Breast epithelium (tissue), 4 donors: ENCODE results near the gene LMTK3. TPM values are rescaled to one million over a fixed set of nuclear protein-coding genes. Genes with fewer than 3 reads are reported as not detected.

Source experiments
- DNase-seq, 2 donors: peaks; one replicate each; pipeline ENCODE4 v3.0.0-alpha.2; 2019; ENCODE audit warnings: low spot score in 2 of 2
- H3K27ac ChIP-seq, 2 donors: fragments of 200-600 bp; sonication (generic) in 1 of 2; one replicate each; pipeline ENCODE4 v1.5.1; 2016 to 2019; ENCODE audit warnings: mild to moderate bottlenecking in 1 of 2
- H3K27me3 ChIP-seq, 2 donors: fragments of 200-600 bp; sonication (generic) in 1 of 2; one replicate each; pipeline versions ENCODE4 v1.5.1 to v1.6.0; 2017 to 2019; ENCODE audit warnings: control low read depth in 1 of 2, mild to moderate bottlenecking in 1 of 2
- H3K36me3 ChIP-seq: fragments of 200-600 bp; one replicate; pipeline ENCODE4 v1.5.1; 2019
- H3K4me1 ChIP-seq, 2 donors: fragments of 200-600 bp; sonication (generic); one replicate each; pipeline ENCODE4 v1.5.1; 2016 to 2019; ENCODE audit warnings: control low read depth in 1 of 2
- H3K4me3 ChIP-seq, 3 donors: fragments of 200-600 bp; sonication (generic); 1 replicate in 2 of 3; 2 replicates in 1 of 3; pipeline ENCODE4 v1.5.1; 2016 to 2019; ENCODE audit warnings: mild to moderate bottlenecking in 3 of 3, moderate library complexity in 2 of 3
- H3K9me3 ChIP-seq, 2 donors: fragments of 200-600 bp; sonication (generic) in 1 of 2; one replicate each; pipeline ENCODE4 v1.5.1; 2016 to 2019; ENCODE audit warnings: control low read depth in 1 of 2
- CTCF ChIP-seq, 3 donors: fragments of 450-650 bp; IDR thresholded peaks; one replicate each; pipeline ENCODE4 v1.5.1; 2016 to 2017; ENCODE audit warnings: antibody characterized with exemption in 3 of 3, mild to moderate bottlenecking in 3 of 3, moderate library complexity in 3 of 3
- POLR2A ChIP-seq: fragments of 450-650 bp; IDR thresholded peaks from one replicate; pipeline ENCODE4 v1.6.1; 2016; ENCODE audit warnings: antibody characterized with exemption, mild to moderate bottlenecking, moderate library complexity
- POLR2AphosphoS5 ChIP-seq, 3 donors: sonication (generic); formaldehyde crosslinking; IDR thresholded peaks; one replicate each; pipeline ENCODE4 v1.6.1; 2017; ENCODE audit warnings: antibody characterized with exemption in 3 of 3
- intact Hi-C: fragments of 100-400 bp; cut with DNase I; formaldehyde crosslinking; loops from one replicate; pipeline ENCODE4 v1.15.1; 2023; ENCODE audit warnings: low total_unique reads
- total RNA-seq, 3 donors: library from RNA; depleted of rRNA; stranded (reverse); fragments of >200 nt; gene quantifications; one replicate each; pipeline ENCODE4 v1.1.0, GENCODE V29; 2016

Gene LMTK3
- total RNA-seq, 3 donors from 2014 or later = 1.3 to 2.9 TPM; not detected in 1

- H3K36me3 ChIP-seq = peaks cover 12% of the 10 kb centered on the region
- H3K27ac ChIP-seq = peak overlapping the region in 1 of 2 donors; percentile 88
- DNase-seq = no peak
- intact Hi-C loops = no loop called here
- H3K9me3 ChIP-seq = no peaks in the 10 kb centered on the region
- peaks cover 10 to 12% of the 10 kb centered on the region in 2 donors for H3K4me1 ChIP-seq
- TF ChIP-seq POLR2A = no peak
- TF ChIP-seq POLR2AphosphoS5 (IDR thresholded peaks at IDR 0.05) = no peak
- TF ChIP-seq CTCF (IDR thresholded peaks at IDR 0.05) = no peak
- peaks cover 0 to 3% of the 10 kb centered on the region in 2 donors for H3K27me3 ChIP-seq
- H3K4me3 ChIP-seq = peak overlapping the region; percentile 86 to 99 (median 99)
Measured at GRCh38 chr19:48446579-48446978, 65.1 kb downstream of the LMTK3 start.

GRCh38 chr19:48445606-48446481 lies 65.8 kb downstream of the LMTK3 start, which contains the start of gene GRWD1:
Gene GRWD1, plus strand, starts transcription at chr19:48445983. Its CDS starts 23 bp downstream, at chr19:48446006.
- DNase-seq = peak; percentile 87 to 94
- Histone ChIP-seq H3K36me3 (peaks cover 4% of the 10 kb centered on the region), H3K27ac (peak within 1 kb of the TSS; percentile 82 to 88), H3K4me1 (peaks cover 10 to 12% of the 10 kb centered on the region in 2 donors), H3K4me3 (peak within 1 kb of the TSS; percentile 86 to 99 (median 99)), H3K27me3 (peaks cover 0 to 3% of the 10 kb centered on the region in 2 donors), H3K9me3 (no peaks in the 10 kb centered on the region)
- TF ChIP-seq CTCF (IDR thresholded peaks at IDR 0.05) (peak in 1 of 3 donors; percentile 4), POLR2A (peak; percentile 50), POLR2AphosphoS5 (IDR thresholded peaks at IDR 0.05) (peak; percentile 80 to 94 (median 85))
- intact Hi-C loops = no loop called here

GRCh38 chr19:48445256-48445605 lies 66.4 kb downstream of the LMTK3 start:
- intact Hi-C loops = no loop called here
- no peaks in the 10 kb centered on the region for H3K9me3 ChIP-seq
- TF ChIP-seq CTCF (IDR thresholded peaks at IDR 0.05) (peak; percentile 40 to 60 (median 48)), POLR2AphosphoS5 (IDR thresholded peaks at IDR 0.05) (no peak)
- peaks cover 10 to 12% of the 10 kb centered on the region in 2 donors for H3K4me1 ChIP-seq
- no peaks in the 10 kb centered on the region for H3K36me3 ChIP-seq
- H3K27me3 ChIP-seq = peaks cover 0 to 3% of the 10 kb centered on the region in 2 donors
- H3K4me3 ChIP-seq = peak overlapping the region; percentile 86 to 99 (median 99)
- peak overlapping the region; percentile 82 to 88 for H3K27ac ChIP-seq
- no peak for DNase-seq

- Histone ChIP-seq H3K36me3 (no peaks in the 10 kb centered on the region), H3K27me3 (peaks cover 0 to 3% of the 10 kb centered on the region in 2 donors), H3K9me3 (no peaks in the 10 kb centered on the region), H3K4me3 (peak overlapping the region; percentile 86 to 99 (median 99)), H3K27ac (peak overlapping the region; percentile 82 to 88), H3K4me1 (peaks cover 10 to 12% of the 10 kb centered on the region in 2 donors)
- TF ChIP-seq POLR2AphosphoS5 (IDR thresholded peaks at IDR 0.05) (no peak), POLR2A (no peak), CTCF (IDR thresholded peaks at IDR 0.05) (no peak)
- no peak for DNase-seq
- intact Hi-C loops = no loop called here
Measured at GRCh38 chr19:48444936-48445200, 66.8 kb downstream of the LMTK3 start.
